CD4-positive, alpha-beta T cell treated with Interferon alpha-2 for 1 hour (primary cell): ENCODE results near the gene ZNF175.

Source experiments
- DNase-seq, 2 donors: peaks; one replicate each; pipeline ENCODE4 v3.0.0-alpha.2; 2020 to 2022

ZNF175 gene

GRCh38 chr19:51637362-51637978 lies 66.4 kb downstream of the ZNF175 start:
- DNase-seq = no peak

GRCh38 chr19:51639916-51640315 lies 68.8 kb downstream of the ZNF175 start:
- no peak for DNase-seq

- no peak for DNase-seq
These were observed 69.3 kb downstream of the ZNF175 start for GRCh38 chr19:51640386-51640785.

- no peak for DNase-seq
These were observed 70.6 kb downstream of the ZNF175 start for GRCh38 chr19:51641648-51642047.
